SK-N-SH treated with all-trans-retinoic acid at 6 μM for 48 hours (cell line): ENCODE data around the gene AP3S2.

Experiments
- ARNTL ChIP-seq: fragments of 450-650 bp; formaldehyde crosslinking; IDR thresholded peaks from 2 replicates; pipeline ENCODE4 v1.5.0; 2020; ENCODE audit warnings: low read depth, mild to moderate bottlenecking, moderate library complexity, borderline replicate concordance
- BACH2 ChIP-seq: fragments of 250-450 bp; sonication (Bioruptor Pico); IDR thresholded peaks from 2 replicates; pipeline ENCODE4 v1.9.0; 2021; ENCODE audit warnings: mild to moderate bottlenecking, borderline replicate concordance
- CREB5 ChIP-seq: fragments of 250-450 bp; sonication (Bioruptor Pico); IDR thresholded peaks from 2 replicates; pipeline ENCODE4 v1.5.1; 2020; ENCODE audit warnings: low read depth, mild to moderate bottlenecking, moderate library complexity
- CSDC2 ChIP-seq: fragments of 250-450 bp; sonication (Bioruptor Pico); IDR thresholded peaks from 2 replicates; pipeline ENCODE4 v1.5.0; 2020; ENCODE audit warnings: mild to moderate bottlenecking, moderate library complexity
- PATZ1 ChIP-seq: fragments of 250-450 bp; sonication (Bioruptor Pico); IDR thresholded peaks from 2 replicates; pipeline ENCODE4 v1.8.0; 2020; ENCODE audit warnings: mild to moderate bottlenecking, moderate library complexity, borderline replicate concordance
- SNAI2 ChIP-seq: fragments of 250-450 bp; sonication (Bioruptor Pico); IDR thresholded peaks from 2 replicates; pipeline ENCODE4 v1.5.0; 2020; ENCODE audit warnings: mild to moderate bottlenecking, moderate library complexity
- TOX ChIP-seq: fragments of 250-450 bp; sonication (Bioruptor Pico); IDR thresholded peaks from 2 replicates; pipeline ENCODE4 v1.8.0; 2021; ENCODE audit warnings: mild to moderate bottlenecking, moderate library complexity, borderline replicate concordance
- ZFP30 ChIP-seq: fragments of 450-650 bp; formaldehyde crosslinking; IDR thresholded peaks from 2 replicates; pipeline ENCODE4 v1.5.0; 2022; ENCODE audit warnings: mild to moderate bottlenecking, moderate library complexity
- ZNF565 ChIP-seq: fragments of 450-650 bp; formaldehyde crosslinking; conservative IDR thresholded peaks from 2 replicates; pipeline ENCODE4 v1.5.0; 2020; ENCODE audit warnings: low read depth, mild to moderate bottlenecking, moderate library complexity
- ZNF8 ChIP-seq: fragments of 450-650 bp; formaldehyde crosslinking; IDR thresholded peaks from 2 replicates; pipeline ENCODE4 v1.5.0; 2020; ENCODE audit warnings: mild to moderate bottlenecking, moderate library complexity

- TF ChIP-seq ARNTL (CRISPR knock-in tag) (no peak), PATZ1 (CRISPR knock-in tag) (no peak), SNAI2 (CRISPR knock-in tag) (no peak), ZNF8 (CRISPR knock-in tag) (no peak), ZFP30 (CRISPR knock-in tag) (no peak), TOX (no peak), ZNF565 (no peak), CSDC2 (no peak), CREB5 (CRISPR knock-in tag) (no peak), BACH2 (CRISPR knock-in tag) (no peak)
Observed at GRCh38 chr15:89810837-89811236, 83.0 kb downstream of the AP3S2 start.
